Transverse colon (tissue), 4 donors: ENCODE measurements around the gene NIPAL1. TPM values are rescaled to one million over a fixed set of nuclear protein-coding genes. Genes with fewer than 3 reads are reported as not detected.

Source experiments
- DNase-seq: peaks from one replicate; pipeline ENCODE4 v3.0.0-alpha.2; 2019
- H3K27ac ChIP-seq, 4 donors: fragments of 200-600 bp; sonication (generic); 2 replicates each; pipeline ENCODE4 v1.5.1; 2016 to 2018; ENCODE audit warnings: inconsistent platforms in 4 of 4
- H3K27me3 ChIP-seq: fragments of 200-600 bp; sonication (generic); 2 replicates; pipeline ENCODE4 v1.5.1; 2017; ENCODE audit warnings: inconsistent platforms
- H3K36me3 ChIP-seq, 4 donors: fragments of 200-600 bp; sonication (generic); 2 replicates each; pipeline ENCODE4 v1.5.1; 2017 to 2019; ENCODE audit warnings: inconsistent platforms in 4 of 4
- H3K4me1 ChIP-seq, 4 donors: fragments of 200-600 bp; sonication (generic); 2 replicates each; pipeline ENCODE4 v1.5.1; 2017 to 2020; ENCODE audit warnings: inconsistent platforms in 4 of 4
- H3K4me3 ChIP-seq, 4 donors: fragments of 200-600 bp; sonication (generic); 1 replicate in 1 of 4; 2 replicates in 3 of 4; pipeline versions ENCODE4 v1.5.1 to v1.6.1; 2017 to 2019; ENCODE audit warnings: inconsistent platforms in 4 of 4
- H3K9me3 ChIP-seq, 2 donors: fragments of 200-600 bp; sonication (generic); 2 replicates each; pipeline ENCODE4 v1.5.1; 2017 to 2019; ENCODE audit warnings: inconsistent platforms in 2 of 2
- EP300 ChIP-seq: sonication (generic); formaldehyde crosslinking; IDR thresholded peaks from one replicate; pipeline ENCODE4 v1.6.1; 2017; ENCODE audit warnings: antibody characterized with exemption, low read depth
- POLR2A ChIP-seq: fragments of 450-650 bp; IDR thresholded peaks from one replicate; pipeline ENCODE4 v1.6.1; 2016; ENCODE audit warnings: antibody characterized with exemption, mild to moderate bottlenecking, moderate library complexity
- POLR2AphosphoS5 ChIP-seq, 3 donors: sonication (generic); formaldehyde crosslinking; IDR thresholded peaks; one replicate each; pipeline ENCODE4 v1.6.1; 2016; ENCODE audit warnings: antibody characterized with exemption in 3 of 3
- WGBS, 2 donors: methylation state at CpG; one replicate each; pipeline ENCODE4 v1.1.5; 2018; ENCODE audit warnings: low coverage in 1 of 2; 5-methylcytosine and 5-hydroxymethylcytosine counted together
- in situ Hi-C, 4 donors: fragments of 200-750 bp; cut with MboI; loops; one replicate each; pipeline versions ENCODE4 v1.15.0 to v1.15.1; 2017; ENCODE audit warnings: low sequenced_read_pairs in 3 of 4, low pct_ligation_motif_present in 1 of 4, low pct_unique_long_range_greater_than_20kb in 1 of 4
- intact Hi-C: fragments of 100-400 bp; cut with DNase I; formaldehyde crosslinking; loops from one replicate; pipeline ENCODE4 v1.15.1; 2023; ENCODE audit warnings: low total_unique reads
- total RNA-seq, 4 donors: library from RNA; depleted of rRNA; stranded (reverse); fragments of >200 nt; gene quantifications; one replicate each; pipeline ENCODE4 v1.1.0, GENCODE V29; 2016
- TF ChIP-seq, protein P1 (sequence below), 5 experiments: fragments of 200-600 bp in 3 of 5; fragments of 450-650 bp in 2 of 5; sonication (generic) in 3 of 5; IDR thresholded peaks; 1 replicate in 2 of 5; 2 replicates in 3 of 5; pipeline ENCODE4 v1.5.1; 2016 to 2017; ENCODE audit warnings: antibody characterized with exemption in 5 of 5, inconsistent platforms in 3 of 5, mild to moderate bottlenecking in 2 of 5, moderate library complexity in 1 of 5

The NIPAL1 gene
- total RNA-seq, 4 donors from 2014 or later, result 37.5 to 47.7 (median 41.1) TPM

DNA sequence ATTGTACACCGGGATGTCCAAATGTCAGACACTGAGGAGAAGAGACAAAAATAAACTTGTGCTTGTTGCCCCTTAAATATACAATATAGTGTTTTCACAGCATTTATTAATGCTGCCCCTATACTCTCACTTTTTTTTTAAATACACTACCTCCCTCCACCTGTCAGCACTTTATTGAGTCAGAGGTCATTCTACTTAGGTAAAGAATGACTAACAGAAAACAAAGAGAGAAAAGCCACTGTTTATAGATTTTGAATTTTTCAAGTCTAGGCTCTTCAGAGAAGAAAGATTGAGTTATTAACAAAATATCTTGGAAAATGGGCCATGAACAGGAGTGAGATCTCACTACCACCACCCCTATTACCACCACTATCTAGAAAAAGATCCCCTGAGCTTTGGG lies 58.1 kb downstream of the NIPAL1 start:
- no peaks in the 10 kb centered on the region for H3K36me3 ChIP-seq
- intact Hi-C loops, result no loop called here
- WGBS, 2 donors, result 92 to 100% methylated on average over 1 of the region's 1 CpG
- no peaks in the 10 kb centered on the region for H3K27me3 ChIP-seq
- no peak overlapping the region for H3K4me3 ChIP-seq
- H3K4me1 ChIP-seq, result no peaks in the 10 kb centered on the region
- in situ Hi-C loops, result no loop called here
- H3K9me3 ChIP-seq, result no peaks in the 10 kb centered on the region
- TF ChIP-seq EP300 (no peak), POLR2AphosphoS5 (IDR thresholded peaks at IDR 0.05) (no peak), POLR2A (no peak)
- TF ChIP-seq, protein P1, sequence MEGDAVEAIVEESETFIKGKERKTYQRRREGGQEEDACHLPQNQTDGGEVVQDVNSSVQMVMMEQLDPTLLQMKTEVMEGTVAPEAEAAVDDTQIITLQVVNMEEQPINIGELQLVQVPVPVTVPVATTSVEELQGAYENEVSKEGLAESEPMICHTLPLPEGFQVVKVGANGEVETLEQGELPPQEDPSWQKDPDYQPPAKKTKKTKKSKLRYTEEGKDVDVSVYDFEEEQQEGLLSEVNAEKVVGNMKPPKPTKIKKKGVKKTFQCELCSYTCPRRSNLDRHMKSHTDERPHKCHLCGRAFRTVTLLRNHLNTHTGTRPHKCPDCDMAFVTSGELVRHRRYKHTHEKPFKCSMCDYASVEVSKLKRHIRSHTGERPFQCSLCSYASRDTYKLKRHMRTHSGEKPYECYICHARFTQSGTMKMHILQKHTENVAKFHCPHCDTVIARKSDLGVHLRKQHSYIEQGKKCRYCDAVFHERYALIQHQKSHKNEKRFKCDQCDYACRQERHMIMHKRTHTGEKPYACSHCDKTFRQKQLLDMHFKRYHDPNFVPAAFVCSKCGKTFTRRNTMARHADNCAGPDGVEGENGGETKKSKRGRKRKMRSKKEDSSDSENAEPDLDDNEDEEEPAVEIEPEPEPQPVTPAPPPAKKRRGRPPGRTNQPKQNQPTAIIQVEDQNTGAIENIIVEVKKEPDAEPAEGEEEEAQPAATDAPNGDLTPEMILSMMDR (IDR thresholded peaks at IDR 0.05), result no peak
- H3K27ac ChIP-seq, result no peak overlapping the region
- no peak for DNase-seq

DNA sequence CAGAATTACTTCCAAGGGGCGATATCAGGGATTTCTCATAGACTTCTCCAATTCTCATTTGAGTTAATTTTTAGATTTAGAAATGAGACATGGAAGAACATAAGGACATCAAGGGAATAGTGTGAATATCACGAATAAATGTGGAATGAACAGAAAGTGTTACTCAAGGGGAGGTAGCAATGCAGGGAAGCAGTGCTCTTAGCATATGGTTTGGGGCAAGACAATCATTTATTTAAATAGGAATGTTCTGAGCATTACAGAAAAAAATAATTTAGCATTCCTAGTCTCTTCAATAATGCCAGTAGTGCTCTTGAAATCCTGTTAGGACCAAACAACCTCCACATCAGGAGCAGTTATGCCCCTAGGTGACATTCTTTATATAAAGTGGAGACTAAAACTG lies 61.9 kb downstream of the NIPAL1 start:
- intact Hi-C loops, result no loop called here
- Histone ChIP-seq H3K36me3 (no peaks in the 10 kb centered on the region), H3K27ac (no peak overlapping the region), H3K4me3 (no peak overlapping the region), H3K4me1 (peaks cover 0 to 5% (median 0%) of the 10 kb centered on the region in 4 donors), H3K9me3 (no peaks in the 10 kb centered on the region), H3K27me3 (no peaks in the 10 kb centered on the region)
- TF ChIP-seq POLR2A (no peak), POLR2AphosphoS5 (IDR thresholded peaks at IDR 0.05) (no peak), EP300 (no peak)
- TF ChIP-seq, protein P1 (IDR thresholded peaks at IDR 0.05), result no peak
- DNase-seq, result no peak
- in situ Hi-C loops, result no loop called here
- WGBS, 2 donors, result 55 to 94% methylated on average over 2 of the region's 2 CpGs

DNA sequence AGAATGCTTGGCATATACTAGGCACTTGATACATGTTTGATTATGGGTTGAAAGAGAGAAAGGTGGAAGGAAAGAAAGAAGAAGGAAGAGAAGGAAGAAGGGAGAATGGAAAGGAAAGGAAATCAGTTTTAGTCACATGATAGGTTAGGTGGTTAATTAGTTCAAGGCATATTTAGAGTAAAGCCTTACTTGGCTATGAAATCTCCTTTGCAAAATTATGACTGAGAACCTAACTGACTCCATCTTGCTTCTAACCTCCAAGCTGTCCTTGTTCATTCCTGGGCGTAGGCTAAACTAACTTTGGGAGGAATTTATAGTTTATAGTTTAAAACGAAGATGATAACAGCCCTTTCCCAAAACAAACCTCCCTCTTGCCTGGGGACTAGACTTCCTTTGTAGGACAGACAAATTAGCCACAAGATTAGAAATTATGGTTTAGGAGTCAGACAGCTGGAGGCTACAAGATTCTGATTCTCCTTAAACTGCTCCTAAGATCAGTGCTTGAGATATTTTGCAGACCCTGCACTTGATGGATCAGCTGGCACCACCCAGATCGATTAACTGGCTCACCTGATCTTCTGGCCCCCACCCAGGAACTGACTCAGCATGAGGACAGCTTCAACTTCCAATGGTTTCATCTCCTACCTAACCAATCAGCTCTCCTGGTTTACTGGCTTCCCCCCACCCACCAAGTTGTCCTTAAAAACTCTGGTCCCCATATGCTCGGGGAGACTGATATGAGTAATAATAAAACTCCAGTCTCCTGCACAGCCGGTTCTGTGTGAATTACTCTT lies 62.5 kb downstream of the NIPAL1 start:
- peaks cover 0 to 5% (median 0%) of the 10 kb centered on the region in 4 donors for H3K4me1 ChIP-seq
- intact Hi-C loops (no loop called here), in situ Hi-C loops (no loop called here)
- no peak overlapping the region for H3K4me3 ChIP-seq
- no peaks in the 10 kb centered on the region for H3K9me3 ChIP-seq
- TF ChIP-seq POLR2AphosphoS5 (IDR thresholded peaks at IDR 0.05) (no peak), POLR2A (no peak), EP300 (no peak)
- TF ChIP-seq, protein P1 (IDR thresholded peaks at IDR 0.05), result no peak
- no peaks in the 10 kb centered on the region for H3K27me3 ChIP-seq
- no peak for DNase-seq
- 70 to 77% methylated on average over 4 to 5 of the region's 5 CpGs for WGBS, 2 donors
- no peaks in the 10 kb centered on the region for H3K36me3 ChIP-seq
- H3K27ac ChIP-seq, result no peak overlapping the region

DNA sequence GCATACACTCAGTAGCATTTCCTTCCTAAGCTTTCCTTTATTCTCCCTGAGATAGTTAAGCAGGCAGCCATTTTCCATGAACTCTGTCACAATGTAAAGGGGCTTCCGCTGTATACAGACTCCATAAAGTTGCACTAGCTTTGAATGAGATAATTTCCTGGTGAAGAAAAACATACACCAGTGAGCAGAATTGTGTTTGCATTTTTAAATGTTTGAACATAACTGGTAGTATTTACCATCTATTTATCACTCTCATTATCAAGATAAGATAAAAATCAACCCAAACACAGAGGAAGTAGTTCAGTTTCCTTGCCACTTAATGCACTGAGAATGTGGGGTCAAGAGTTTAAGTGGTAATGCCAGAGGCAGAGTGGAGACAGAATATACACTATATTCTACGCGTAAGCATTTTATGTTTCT lies 63.4 kb downstream of the NIPAL1 start:
- DNase-seq, result no peak
- intact Hi-C loops (loop anchor here (10.0 kb wide), 2 partner anchors 75 to 155 kb away; no protein-coding TSS in a partner anchor), in situ Hi-C loops (loop anchor here in 1 of 4 donors (10.0 kb wide), 1 partner anchor 45 kb away; no protein-coding TSS in a partner anchor)
- WGBS, 2 donors, result 18 to 53% methylated on average over 3 of the region's 3 CpGs
- Histone ChIP-seq H3K36me3 (no peaks in the 10 kb centered on the region), H3K27ac (no peak overlapping the region), H3K4me1 (peaks cover 0 to 5% (median 0%) of the 10 kb centered on the region in 4 donors), H3K9me3 (no peaks in the 10 kb centered on the region), H3K27me3 (no peaks in the 10 kb centered on the region), H3K4me3 (no peak overlapping the region)
- no peak for TF ChIP-seq EP300
- TF ChIP-seq POLR2A, result no peak
- TF ChIP-seq POLR2AphosphoS5 (IDR thresholded peaks at IDR 0.05), result no peak
- TF ChIP-seq, protein P1 (IDR thresholded peaks at IDR 0.05), result no peak
